GM18873 (cell line): Measurements from ENCODE around the gene HSF5.
"Not testable (repeated sequence)": the region's sequence is repeated elsewhere in the genome, so short reads cannot be mapped to it uniquely, and the experiment has no call there.

ENCODE experiments used
- ATAC-seq: cut with Tn5 transposase; IDR thresholded peaks from one replicate; pipeline ENCODE4 v1.9.1; 2021; ENCODE audit warnings: mild to moderate bottlenecking, moderate library complexity, moderate number of reproducible peaks; ENCODE audit not compliant: unreplicated experiment, low FRiP score

Gene HSF5

GRCh38 chr17:58484600-58484999 lies 3.6 kb downstream of the HSF5 start:
- no peak for ATAC-seq

- not testable (repeated sequence) for ATAC-seq
These were observed 6.4 kb downstream of the HSF5 start for GRCh38 chr17:58481798-58482197.

- no peak for ATAC-seq
These were observed 8.1 kb downstream of the HSF5 start for GRCh38 chr17:58480090-58480489.

GRCh38 chr17:58476812-58477211 lies 11.4 kb downstream of the HSF5 start:
- ATAC-seq: no peak

GRCh38 chr17:58475985-58476384 lies 12.2 kb downstream of the HSF5 start:
- ATAC-seq: no peak

- no peak for ATAC-seq
These were observed 17.9 kb downstream of the HSF5 start for GRCh38 chr17:58470356-58470755.

- no peak for ATAC-seq
These were observed 19.3 kb downstream of the HSF5 start for GRCh38 chr17:58468944-58469343.

- no peak for ATAC-seq
These were observed 32.7 kb downstream of the HSF5 start for GRCh38 chr17:58455491-58455890.

- no peak for ATAC-seq
These were observed 35.5 kb downstream of the HSF5 start for GRCh38 chr17:58452738-58453137.

GRCh38 chr17:58447039-58447975 lies 40.9 kb downstream of the HSF5 start:
- ATAC-seq: no peak

GRCh38 chr17:58446086-58446485 lies 42.1 kb downstream of the HSF5 start:
- no peak for ATAC-seq

- ATAC-seq: no peak
These were observed 51.4 kb downstream of the HSF5 start for GRCh38 chr17:58436805-58437239.

- ATAC-seq: no peak
These were observed 52.0 kb downstream of the HSF5 start for GRCh38 chr17:58436245-58436644.

- ATAC-seq: no peak
These were observed 55.2 kb downstream of the HSF5 start for GRCh38 chr17:58432806-58433573.

- ATAC-seq: no peak
These were observed 60.4 kb downstream of the HSF5 start for GRCh38 chr17:58427807-58428206.

GRCh38 chr17:58421711-58422110 lies 66.5 kb downstream of the HSF5 start:
- ATAC-seq: no peak

GRCh38 chr17:58420827-58421226 lies 67.4 kb downstream of the HSF5 start:
- ATAC-seq: no peak

- ATAC-seq: peak; percentile 95
These were observed 70.7 kb downstream of the HSF5 start, which contains the start of gene RNF43 for GRCh38 chr17:58417300-58418092. TSS of gene RNF43 (minus strand) at chr17:58417534. CDS start at chr17:58415577, 1,957 bp downstream.

- no peak for ATAC-seq
These were observed 71.3 kb downstream of the HSF5 start for GRCh38 chr17:58416937-58417299.

- no peak for ATAC-seq
These were observed 71.8 kb downstream of the HSF5 start for GRCh38 chr17:58416396-58416795.
